MCF 10A (cell line): Measurements from ENCODE around the gene KRT4. TPM values are rescaled to one million over a fixed set of nuclear protein-coding genes. Genes with fewer than 3 reads are reported as not detected.
"Not testable (repeated sequence)": the region's sequence is repeated elsewhere in the genome, so short reads cannot be mapped to it uniquely, and the experiment has no call there.

Source experiments
- BruUV-seq: library from RNA; stranded (reverse); fragments of 400-500 nt; replicated peaks from 2 replicates; lab custom pipeline; 2021; lab: Mats Ljungman, UMichigan
- CTCF ChIA-PET: fragments of 300-600 bp; sonication (Branson Sonifier 250); formaldehyde crosslinking; extraction: SDS; loops from one replicate; lab custom pipeline; 2021; ENCODE audit warnings: antibody characterized with exemption, inconsistent platforms; lab: Yijun Ruan, JAX
- POLR2A ChIA-PET: fragments of 300-600, 350-650 bp; sonication (Branson Sonifier 250); formaldehyde crosslinking; extraction: SDS; loops from one replicate; lab custom pipeline; 2020; ENCODE audit warnings: antibody characterized with exemption, inconsistent platforms; lab: Yijun Ruan, JAX
- DNase-seq: peaks from one replicate; pipeline ENCODE4 v3.0.0-alpha.2; 2018; ENCODE audit not compliant: unreplicated experiment
- H3K27ac Mint-ChIP-seq: one replicate; pipeline ENCODE4 v1.8.0; 2022; ENCODE audit warnings: mild to moderate bottlenecking, low read depth, mixed read lengths; ENCODE audit not compliant: unreplicated experiment
- H3K27me3 Mint-ChIP-seq: one replicate; pipeline ENCODE4 v1.8.0; 2022; ENCODE audit warnings: mixed read lengths; ENCODE audit not compliant: insufficient read depth, unreplicated experiment
- H3K36me3 Mint-ChIP-seq: one replicate; pipeline ENCODE4 v1.8.0; 2022; ENCODE audit warnings: mild to moderate bottlenecking, moderate library complexity, mixed read lengths; ENCODE audit not compliant: insufficient read depth, unreplicated experiment
- H3K4me1 Mint-ChIP-seq: one replicate; pipeline ENCODE4 v1.8.0; 2022; ENCODE audit warnings: mixed read lengths; ENCODE audit not compliant: insufficient read depth, unreplicated experiment
- H3K4me3 Mint-ChIP-seq: one replicate; pipeline ENCODE4 v1.8.0; 2022; ENCODE audit warnings: mild to moderate bottlenecking, moderate library complexity, mixed read lengths; ENCODE audit not compliant: unreplicated experiment
- H3K9me3 Mint-ChIP-seq: one replicate; pipeline ENCODE4 v1.8.0; 2022; ENCODE audit warnings: mixed read lengths; ENCODE audit not compliant: unreplicated experiment
- CTCF ChIP-seq: fragments of 200-600 bp; IDR thresholded peaks from one replicate; pipeline ENCODE4 v1.8.0; 2022; ENCODE audit warnings: antibody characterized with exemption, mild to moderate bottlenecking; ENCODE audit not compliant: unreplicated experiment
- intact Hi-C: fragments of 100-400 bp; cut with micrococcal nuclease; formaldehyde crosslinking; loops from 2 replicates; pipeline ENCODE4 v1.14.1; 2022
- total RNA-seq: library from RNA; stranded (reverse); gene quantifications from 2 replicates; pipeline ENCODE4 v1.2.3, GENCODE V29; 2022

Gene KRT4
- total RNA-seq, 1 experiment from 2014 or later = not detected

- ChIA-PET CTCF (no interaction called here), POLR2A (interaction anchor here (0.6 to 0.7 kb wide), 2 partner anchors 16 to 185 kb away, joined by 3 read pairs; no protein-coding TSS in a partner anchor)
- H3K27ac Mint-ChIP-seq = no peak overlapping the region
- intact Hi-C loops = no loop called here
- no peak for TF ChIP-seq CTCF
- H3K4me1 Mint-ChIP-seq = no peaks in the 10 kb centered on the region
- H3K4me3 Mint-ChIP-seq = no peak overlapping the region
- BruUV-seq = no TSS peak
- H3K9me3 Mint-ChIP-seq = no peaks in the 10 kb centered on the region
- H3K27me3 Mint-ChIP-seq = peaks cover 30% of the 10 kb centered on the region
- DNase-seq = no peak
- H3K36me3 Mint-ChIP-seq = no peaks in the 10 kb centered on the region
These were observed 48.2 kb downstream of the KRT4 start for GRCh38 chr12:52765702-52766101.

GRCh38 chr12:52763991-52764390 lies 49.9 kb downstream of the KRT4 start:
- Mint-ChIP-seq H3K27me3 (peaks cover 20% of the 10 kb centered on the region), H3K36me3 (no peaks in the 10 kb centered on the region), H3K27ac (no peak overlapping the region), H3K4me3 (no peak overlapping the region), H3K4me1 (no peaks in the 10 kb centered on the region), H3K9me3 (no peaks in the 10 kb centered on the region)
- POLR2A ChIA-PET = no interaction called here
- DNase-seq = no peak
- CTCF ChIA-PET = no interaction called here
- no peak for TF ChIP-seq CTCF
- intact Hi-C loops = no loop called here
- no TSS peak for BruUV-seq

- no peak for DNase-seq
- Mint-ChIP-seq H3K27ac (no peak overlapping the region), H3K27me3 (peaks cover 20% of the 10 kb centered on the region), H3K4me3 (no peak overlapping the region), H3K9me3 (no peaks in the 10 kb centered on the region), H3K36me3 (no peaks in the 10 kb centered on the region), H3K4me1 (no peaks in the 10 kb centered on the region)
- intact Hi-C loops = no loop called here
- CTCF ChIA-PET = no interaction called here
- BruUV-seq = no TSS peak
- POLR2A ChIA-PET = no interaction called here
- no peak for TF ChIP-seq CTCF
These were observed 50.8 kb downstream of the KRT4 start for GRCh38 chr12:52763036-52763659.

GRCh38 chr12:52761802-52762201 lies 52.1 kb downstream of the KRT4 start:
- POLR2A ChIA-PET = no interaction called here
- DNase-seq = no peak
- Mint-ChIP-seq H3K9me3 (no peaks in the 10 kb centered on the region), H3K27me3 (peaks cover 20% of the 10 kb centered on the region), H3K4me3 (no peak overlapping the region), H3K36me3 (no peaks in the 10 kb centered on the region), H3K4me1 (no peaks in the 10 kb centered on the region), H3K27ac (no peak overlapping the region)
- no peak for TF ChIP-seq CTCF
- no TSS peak for BruUV-seq
- CTCF ChIA-PET = no interaction called here
- intact Hi-C loops = no loop called here

GRCh38 chr12:52761218-52761617 lies 52.7 kb downstream of the KRT4 start:
- H3K4me3 Mint-ChIP-seq, H3K4me1 Mint-ChIP-seq, CTCF ChIA-PET, POLR2A ChIA-PET, H3K9me3 Mint-ChIP-seq, intact Hi-C loops, H3K36me3 Mint-ChIP-seq, DNase-seq, H3K27ac Mint-ChIP-seq, BruUV-seq: not testable (repeated sequence)
- peaks cover 20% of the 10 kb centered on the region for H3K27me3 Mint-ChIP-seq
